GM19023 (cell line): ENCODE measurements around the gene GNG13.

Experiments used
- ATAC-seq: cut with Tn5 transposase; IDR thresholded peaks from one replicate; pipeline ENCODE4 v1.9.1; 2021; ENCODE audit warnings: mild to moderate bottlenecking, moderate library complexity; ENCODE audit not compliant: unreplicated experiment

The GNG13 gene

DNA sequence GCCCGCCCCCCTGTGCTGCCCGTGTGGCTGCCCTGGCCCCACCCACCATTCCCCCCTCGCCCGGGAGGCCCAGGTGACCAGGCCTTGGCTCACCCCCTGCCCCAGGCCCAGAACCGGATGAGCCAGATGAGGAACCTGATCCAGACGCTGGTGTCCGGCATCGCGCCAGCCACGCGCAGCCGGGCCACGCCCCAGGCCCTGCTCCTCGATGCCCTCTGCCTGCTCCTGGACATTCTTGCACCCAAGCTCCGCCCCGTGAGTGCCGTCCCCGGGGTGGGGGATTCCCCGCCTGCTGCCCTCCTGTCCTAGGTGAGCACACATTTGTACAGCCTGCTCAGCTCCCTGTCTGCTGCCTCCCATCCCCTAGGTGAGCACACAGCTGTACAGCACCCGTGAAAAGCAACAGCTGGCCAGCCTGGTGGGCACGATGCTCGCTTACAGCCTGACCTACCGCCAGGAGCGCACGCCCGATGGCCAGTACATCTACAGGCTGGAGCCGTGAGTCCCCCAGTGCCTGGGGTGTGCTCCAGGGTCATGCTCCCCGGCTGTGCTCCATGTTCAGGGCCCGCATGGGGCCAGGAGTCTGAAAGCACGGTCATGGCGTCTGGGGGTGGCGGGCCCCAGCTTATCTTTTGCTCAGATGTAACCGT, 4.8 kb downstream of the GNG13 start:
- no peak for ATAC-seq

DNA sequence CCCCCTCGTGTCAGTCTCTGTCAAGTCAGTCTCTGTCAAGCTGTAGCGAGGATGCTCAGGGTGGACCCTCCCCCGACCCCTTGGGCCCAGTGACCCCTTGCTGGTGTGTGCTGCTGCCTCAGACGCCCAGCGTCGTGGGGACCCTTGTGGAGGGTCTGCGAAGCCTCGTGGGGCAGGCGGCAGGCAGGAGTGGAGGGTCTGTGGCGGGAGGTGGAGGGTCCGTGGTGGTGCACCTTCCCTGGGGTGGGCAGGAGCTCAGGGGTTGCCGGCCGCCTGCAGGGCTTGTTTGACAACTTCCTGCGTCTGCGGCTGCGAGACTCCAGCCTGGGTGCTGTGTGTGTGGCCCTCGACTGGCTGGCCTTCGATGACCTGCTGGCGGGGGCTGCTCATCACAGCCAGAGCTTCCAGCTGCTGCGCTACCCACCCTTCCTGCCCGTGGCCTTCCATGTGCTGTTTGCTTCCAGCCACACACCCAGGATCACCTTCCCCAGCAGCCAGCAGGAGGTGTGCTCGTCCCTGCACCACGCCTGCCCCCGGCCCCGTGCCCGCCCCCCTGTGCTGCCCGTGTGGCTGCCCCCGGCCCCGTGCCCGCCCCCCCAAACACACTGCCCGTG, 5.6 kb downstream of the GNG13 start:
- no peak for ATAC-seq

DNA sequence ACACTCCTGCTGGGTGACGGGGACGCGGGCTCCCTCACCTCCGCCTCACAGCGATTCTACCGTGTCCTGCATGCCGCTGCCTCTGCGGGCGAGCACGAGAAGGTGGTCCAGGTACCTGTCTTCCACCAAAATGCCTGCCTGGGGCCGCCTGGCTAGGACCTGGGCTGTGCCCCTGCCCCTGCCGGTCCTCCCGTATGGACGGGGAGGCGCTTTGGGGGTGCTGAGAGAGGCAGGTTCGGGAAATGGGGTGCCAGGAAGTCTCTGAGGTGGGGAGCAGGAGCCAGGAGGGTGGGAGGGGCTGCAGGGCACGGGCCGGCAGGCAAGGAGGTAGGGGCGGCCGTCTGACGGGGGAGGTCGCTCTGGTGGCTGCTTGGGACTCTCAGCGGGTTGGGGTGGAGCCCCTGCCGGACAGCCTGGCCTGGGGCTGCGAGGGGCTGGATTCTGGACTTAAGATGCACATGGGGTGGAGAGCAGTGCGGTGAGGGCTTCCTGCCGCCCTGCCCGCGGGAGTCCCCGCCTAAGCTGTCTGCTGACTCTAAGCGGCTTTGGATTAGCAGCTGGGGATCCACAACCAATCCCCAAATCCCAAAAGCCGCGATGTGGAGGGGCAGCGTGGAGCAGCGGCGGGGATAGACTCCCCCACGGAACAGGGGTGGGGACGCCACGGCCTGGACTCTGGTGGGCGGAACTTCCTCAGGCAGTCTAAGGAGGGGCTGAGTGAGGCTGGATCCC, 6.3 kb downstream of the GNG13 start:
- ATAC-seq, result no peak

DNA sequence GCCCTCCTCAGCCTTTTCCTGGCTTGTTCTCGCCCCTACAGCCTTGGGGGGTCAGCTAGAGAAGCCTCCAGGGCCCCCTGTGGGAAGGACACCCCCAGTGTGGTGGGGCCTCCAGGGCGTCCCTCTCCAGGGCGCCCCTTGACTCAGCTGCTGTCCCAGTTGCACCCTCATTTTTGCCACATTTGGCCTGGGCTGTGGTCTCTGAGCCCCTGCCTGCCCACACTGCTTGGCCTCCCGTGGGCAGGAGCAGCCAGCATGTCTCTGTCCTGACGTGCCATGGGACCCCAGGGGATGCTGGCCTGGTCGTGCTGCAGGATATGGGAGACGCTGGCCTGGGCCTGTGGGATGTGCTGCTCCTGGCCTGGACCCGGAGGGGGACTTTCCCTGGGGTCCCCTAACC, 7.1 kb downstream of the GNG13 start:
- ATAC-seq, result no peak

DNA sequence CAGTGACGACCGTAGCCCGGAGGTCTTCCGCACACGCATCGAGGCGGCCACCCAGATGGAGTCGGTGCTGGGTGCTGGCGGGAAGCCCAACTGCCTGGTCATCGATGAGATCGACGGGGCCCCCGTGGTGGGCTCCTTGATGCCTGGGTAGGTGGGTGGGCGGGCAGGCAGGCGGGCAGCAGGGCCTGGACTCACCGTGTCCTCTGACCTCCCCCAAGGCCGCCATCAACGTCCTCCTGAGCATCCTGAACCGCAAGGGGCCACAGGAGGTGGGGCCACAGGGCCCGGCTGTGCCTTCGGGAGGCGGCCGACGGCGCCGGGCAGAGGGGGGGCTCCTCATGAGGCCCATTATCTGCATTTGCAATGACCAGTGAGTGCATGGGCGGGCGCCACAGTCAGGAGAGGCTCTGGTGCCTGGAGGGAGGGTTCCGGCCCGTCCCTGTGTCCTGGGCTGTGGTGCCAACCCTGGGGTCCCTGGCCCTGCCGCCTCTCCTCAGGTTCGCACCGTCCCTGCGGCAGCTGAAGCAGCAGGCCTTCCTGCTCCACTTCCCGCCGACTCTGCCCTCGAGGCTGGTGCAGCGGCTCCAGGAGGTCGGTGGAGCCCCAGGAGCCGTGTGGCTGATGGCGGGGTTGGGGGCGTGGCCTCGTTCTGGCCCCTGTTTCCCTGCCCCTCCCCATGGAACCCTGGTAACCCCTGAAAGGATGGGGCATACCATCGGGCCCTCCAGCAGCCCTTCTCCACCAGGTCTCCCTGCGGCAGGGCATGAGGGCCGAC, 8.1 kb downstream of the GNG13 start:
- no peak for ATAC-seq

DNA sequence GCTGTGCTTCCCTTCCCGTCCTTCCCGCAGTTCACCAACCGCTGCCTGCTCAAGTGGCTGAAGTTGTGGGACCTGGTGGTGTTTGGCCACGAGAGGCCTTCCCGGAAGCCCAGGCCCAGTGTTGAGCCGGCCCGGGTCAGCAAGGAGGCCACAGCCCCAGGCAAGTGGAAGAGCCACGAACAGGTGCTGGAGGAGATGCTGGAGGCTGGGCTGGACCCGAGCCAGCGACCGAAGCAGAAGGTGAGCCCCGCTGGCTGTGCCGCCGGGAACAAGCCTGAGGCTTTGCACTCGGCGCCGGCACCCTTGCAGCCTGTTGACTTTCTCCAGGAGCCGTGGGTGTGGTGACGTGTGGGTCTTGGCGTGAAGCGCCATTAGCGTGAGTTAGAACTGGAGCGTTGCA, 9.4 kb downstream of the GNG13 start:
- no peak for ATAC-seq

DNA sequence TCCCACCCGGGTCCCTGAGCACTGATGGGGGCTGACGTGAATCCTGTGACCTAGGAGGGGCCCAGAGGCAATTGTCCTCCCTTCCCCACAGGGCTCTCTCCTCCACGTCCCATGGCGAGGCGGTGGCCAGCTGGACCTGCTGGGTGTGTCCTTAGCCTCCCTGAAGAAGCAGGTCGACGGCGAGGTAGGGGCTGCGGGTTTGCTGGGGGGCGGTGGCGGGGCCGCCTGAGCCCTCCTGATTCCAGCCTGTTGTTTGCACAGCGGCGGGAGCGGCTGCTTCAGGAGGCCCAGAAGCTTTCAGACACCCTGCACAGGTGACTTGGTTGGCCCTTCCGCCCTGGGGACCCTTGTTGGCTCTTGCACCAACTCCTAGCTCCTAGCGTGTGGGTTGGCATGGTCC, 10.4 kb downstream of the GNG13 start:
- no peak for ATAC-seq

DNA sequence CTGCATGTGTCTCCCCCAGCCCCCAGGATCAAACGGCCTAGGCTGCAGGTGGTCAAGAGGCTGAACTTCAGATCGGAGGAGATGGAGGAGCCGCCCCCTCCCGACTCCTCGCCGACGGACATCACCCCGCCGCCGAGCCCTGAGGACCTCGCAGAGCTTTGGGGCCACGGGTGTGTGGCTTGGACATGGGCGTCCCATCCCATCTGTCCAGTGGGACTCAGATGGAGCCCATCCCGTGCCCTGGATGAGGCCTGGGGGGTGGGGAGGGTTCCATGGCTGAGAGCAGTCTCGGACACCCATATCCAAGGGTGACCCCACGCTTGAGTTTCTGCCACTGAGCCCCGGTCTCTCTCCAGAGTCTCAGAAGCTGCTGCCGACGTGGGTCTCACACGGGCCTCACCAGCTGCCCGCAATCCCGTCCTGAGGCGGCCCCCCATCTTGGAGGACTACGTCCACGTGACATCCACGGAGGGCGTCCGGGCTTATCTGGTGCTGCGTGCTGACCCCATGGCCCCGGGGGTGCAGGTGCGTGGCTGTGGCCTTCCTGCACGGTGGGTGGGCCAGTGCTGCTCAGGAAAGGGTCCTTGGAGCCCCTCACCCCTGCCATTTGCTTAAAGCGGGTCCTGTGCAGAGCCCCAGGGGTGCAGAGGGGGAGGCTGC, 11.2 kb downstream of the GNG13 start:
- no peak for ATAC-seq

DNA sequence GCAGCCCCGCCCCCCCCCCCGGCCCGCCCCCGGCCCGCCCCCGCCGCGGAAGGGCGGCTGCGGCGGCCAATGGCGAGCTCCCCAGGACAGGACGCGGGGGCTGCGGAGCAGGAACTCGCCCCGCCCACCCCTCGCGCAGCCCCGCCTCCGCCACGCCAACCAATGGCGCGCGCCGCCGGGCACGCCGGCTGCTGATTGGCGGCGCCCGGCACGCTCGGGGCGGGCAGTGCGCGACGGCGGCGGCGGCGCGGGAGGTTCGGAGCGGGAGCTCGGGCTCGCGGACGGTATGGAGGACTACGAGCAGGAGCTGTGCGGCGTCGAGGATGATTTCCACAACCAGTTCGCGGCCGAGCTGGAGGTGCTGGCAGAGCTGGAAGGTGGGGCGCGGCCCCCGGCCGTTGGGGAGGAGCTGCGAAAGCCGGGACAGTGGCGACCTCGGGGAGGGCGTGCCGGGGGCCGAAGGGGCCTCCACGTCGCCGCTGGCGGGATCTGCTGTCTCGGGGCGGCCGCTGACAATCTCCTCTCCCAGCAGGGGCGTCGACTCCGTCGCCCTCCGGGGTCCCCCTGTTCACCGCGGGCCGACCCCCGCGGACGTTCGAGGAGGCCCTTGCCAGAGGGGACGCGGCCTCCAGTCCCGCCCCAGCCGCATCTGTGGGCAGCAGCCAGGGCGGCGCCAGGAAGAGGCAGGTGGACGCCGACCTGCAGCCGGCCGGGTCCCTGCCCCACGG, 12.0 kb downstream of the GNG13 start, which contains the start of gene CHTF18:
Gene CHTF18, plus strand, starts transcription at position 222 of the 728 bp plus-strand sequence. Its CDS starts 65 bp downstream, at position 287.
- peak; percentile 71 for ATAC-seq

DNA sequence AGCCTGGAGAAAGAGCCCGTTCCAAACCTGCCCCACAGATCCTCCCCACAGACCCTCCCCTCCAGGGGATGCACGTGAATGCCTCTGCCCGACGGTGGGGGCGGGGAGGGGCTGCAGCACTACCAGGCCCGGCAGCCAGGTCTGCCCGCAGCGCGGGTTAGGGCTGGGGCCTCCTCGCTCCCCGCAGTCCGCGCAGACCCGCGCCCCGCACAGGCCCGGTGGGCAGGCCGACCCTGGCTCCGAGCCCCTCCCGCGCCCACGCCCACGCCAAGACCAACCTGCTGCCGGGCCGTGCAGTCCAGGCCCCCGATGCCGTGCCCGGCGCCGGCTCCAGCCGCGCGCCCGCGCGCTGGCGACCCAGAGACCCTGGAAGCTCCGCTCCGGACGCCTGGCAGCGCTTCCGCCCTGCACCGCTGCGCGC, 12.5 kb downstream of the GNG13 start, which contains the start of gene RPUSD1:
Gene RPUSD1, minus strand, starts transcription at position 404 of the 421 bp plus-strand sequence. CDS start 644 bp downstream, outside the sequence.
- ATAC-seq, result peak; percentile 22

DNA sequence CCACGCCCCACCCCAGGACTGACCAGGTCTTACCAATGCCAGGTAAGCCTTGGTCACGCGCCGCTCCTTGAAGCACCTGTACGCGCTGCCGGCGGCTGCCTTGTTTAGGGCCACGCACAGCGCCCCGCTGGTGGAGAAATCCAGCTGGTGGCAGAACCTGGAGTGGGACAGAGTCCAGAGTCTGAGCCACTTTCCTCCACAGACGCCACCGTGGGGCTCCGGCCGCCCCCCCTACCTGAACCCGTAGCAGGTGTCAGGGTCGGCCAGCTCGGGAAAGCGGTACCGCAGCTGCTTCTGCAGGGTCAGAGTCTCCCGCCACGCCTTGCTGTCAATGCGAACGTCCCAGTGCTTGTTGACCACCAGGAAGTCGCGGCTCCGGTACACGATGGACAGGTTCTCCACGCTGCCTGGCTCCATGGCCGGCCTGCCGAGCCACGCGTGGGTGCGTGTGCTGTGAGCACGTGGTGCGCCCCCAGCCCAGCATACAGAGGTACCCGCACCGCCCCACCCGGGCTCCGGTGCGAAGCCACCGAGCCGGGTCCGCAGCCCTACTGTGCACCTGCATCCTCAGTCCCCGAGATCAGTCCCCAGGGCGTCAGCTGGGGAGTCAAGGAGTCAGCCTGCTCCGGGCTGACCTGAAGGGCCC, 13.1 kb downstream of the GNG13 start:
- no peak for ATAC-seq

DNA sequence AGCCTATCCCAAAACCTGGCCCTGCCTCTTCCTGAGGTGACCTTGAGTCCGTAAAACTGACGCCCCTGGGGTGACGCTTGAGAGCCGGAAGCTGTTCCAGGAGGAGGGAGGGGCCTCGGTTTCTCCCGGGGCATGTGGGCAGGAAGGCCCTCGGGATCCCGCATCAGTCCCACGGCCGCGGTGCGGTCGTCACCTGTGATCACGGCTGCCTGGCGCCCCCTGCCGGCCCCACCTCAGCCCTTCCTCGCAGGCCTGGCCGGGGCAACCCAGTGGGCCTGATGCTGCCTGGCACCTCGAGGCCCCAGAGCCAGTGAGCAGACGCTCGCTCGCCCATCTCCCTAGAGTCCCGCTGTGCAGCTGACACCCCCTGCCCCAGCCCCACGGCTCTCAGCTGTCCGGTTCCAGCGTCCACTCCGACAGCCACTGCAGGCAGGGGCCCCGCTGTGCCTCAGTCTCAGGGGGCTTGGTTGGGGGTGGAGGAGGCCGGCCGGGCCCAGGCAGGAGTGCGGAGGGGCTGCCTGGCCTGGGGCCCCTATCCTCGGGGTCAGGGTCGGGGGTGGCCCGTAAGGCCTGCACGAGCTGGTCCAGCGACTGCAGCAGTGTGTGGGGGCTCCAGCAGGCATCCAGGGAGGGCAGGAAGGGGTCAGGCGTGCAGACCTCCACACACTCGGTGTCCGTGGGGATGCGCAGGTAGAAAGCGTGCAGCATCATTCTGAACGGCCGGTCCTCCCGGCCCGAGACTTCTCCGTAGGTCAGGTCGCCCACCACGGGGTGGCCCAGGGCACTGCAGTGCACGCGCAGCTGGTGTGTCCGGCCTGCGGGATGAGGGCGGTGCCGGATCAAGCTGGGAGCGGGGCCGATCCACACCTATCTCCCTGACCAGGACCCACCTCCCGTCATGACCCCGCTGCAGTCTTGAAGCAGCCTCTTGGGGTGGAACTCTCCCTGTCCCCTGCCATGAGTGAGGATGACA, 14.7 kb downstream of the GNG13 start:
- no peak for ATAC-seq

DNA sequence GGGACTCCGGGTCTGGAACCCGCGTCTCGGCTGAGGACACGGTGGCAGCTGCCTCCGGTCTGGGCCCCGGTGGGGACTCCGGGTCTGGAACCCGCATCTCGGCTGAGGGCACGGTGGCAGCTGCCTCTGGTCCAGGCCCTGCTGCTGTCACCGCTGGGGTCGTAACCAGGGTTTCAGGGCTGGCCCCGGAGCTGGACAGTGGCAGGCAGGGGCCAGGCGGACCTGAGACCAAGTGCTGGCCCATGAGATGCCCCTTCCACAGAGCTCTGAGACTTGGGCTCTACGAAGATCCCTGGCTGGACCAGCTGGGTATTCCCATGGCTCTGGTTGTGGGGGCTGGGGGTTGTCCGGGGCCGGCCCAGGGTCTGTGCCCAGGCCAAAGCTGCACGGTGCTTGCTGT, 16.1 kb downstream of the GNG13 start:
- ATAC-seq, result no peak

DNA sequence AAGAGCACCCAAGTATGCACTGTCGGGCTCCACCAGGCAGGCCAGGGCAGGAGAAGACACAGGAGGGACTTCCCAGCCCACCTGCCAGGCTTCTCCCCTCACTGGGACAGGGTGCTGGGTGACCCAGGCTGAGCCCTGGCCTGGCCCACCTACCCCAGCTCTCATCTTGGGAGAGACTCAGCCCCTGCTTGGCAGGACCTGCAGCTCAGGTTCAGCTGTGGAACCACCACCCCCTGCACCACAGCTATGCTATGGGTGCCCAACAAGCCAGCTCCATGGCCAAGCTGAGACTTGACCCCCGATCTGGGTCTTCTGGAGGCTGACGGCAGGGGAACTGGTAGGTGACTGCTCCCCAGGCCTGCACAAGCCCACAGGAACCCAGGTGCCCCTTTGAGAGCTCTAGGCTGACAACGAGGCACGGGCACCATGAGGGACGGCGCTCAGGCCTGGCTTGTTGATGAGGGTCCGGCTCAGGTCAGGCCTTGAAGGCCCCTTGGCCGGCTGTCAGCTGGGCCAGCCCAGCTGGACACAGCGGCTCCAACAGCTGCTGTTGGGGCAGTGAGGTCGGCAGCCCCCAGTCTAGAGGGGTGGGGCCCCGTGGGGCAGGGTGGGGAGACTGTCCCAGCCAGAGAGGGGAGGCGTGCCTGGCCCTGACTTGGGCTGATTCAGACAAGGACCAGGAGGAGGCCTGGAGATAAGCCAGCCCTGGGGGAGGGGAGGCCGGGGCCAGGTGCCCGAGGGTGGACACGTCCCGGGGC, 17.0 kb downstream of the GNG13 start:
- ATAC-seq, result no peak

DNA sequence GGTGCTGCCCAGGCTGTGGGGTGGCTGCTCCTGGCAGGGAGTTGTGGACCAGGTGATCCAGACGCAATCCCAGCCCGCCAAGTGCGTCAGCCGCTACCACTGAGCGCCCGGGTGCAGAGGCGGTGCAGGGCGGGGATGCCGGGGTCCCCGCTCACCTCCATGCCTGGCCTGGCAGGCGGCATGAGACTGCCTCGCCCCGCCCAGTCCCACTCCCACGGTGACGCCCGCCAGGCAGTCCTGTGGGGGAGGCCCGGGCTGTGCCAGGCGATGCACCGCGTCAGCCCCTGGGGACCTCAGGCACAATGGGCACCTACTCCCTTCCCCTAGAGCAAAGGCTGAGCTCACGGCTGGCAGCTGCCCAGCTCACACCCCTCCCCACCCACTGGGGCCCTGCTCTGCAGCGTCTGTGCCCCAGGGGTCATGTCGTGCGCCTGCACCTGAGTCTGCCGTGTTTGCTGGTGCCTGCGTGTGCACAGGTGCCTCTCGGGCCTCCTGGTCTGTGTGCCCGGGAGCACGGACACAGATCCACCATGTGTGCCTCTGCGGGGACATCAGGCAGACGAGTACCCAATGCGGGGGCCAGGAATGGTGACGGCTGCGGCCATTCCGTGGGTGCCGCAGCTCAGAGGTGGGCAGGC, 17.6 kb downstream of the GNG13 start:
- no peak for ATAC-seq

DNA sequence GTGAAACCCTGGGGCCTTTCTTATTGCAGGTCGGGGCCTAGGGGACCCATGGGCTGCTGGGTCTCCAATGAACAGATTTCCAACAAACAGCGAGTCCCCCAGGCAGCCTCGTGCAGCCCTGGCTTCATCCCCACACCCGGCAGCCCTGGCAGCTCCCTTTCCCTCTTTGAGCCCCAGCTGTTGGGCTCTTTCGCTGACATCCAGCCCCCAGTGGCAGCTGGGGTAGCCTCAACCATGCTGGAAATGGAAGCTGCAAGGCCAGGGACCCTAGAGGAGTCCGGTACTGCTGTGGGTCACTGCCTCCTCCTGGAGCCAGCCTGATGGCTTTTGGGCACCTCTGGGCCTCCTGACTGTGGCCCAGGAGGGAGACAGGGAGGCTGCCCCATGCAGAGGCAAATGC, 18.3 kb downstream of the GNG13 start:
- no peak for ATAC-seq

DNA sequence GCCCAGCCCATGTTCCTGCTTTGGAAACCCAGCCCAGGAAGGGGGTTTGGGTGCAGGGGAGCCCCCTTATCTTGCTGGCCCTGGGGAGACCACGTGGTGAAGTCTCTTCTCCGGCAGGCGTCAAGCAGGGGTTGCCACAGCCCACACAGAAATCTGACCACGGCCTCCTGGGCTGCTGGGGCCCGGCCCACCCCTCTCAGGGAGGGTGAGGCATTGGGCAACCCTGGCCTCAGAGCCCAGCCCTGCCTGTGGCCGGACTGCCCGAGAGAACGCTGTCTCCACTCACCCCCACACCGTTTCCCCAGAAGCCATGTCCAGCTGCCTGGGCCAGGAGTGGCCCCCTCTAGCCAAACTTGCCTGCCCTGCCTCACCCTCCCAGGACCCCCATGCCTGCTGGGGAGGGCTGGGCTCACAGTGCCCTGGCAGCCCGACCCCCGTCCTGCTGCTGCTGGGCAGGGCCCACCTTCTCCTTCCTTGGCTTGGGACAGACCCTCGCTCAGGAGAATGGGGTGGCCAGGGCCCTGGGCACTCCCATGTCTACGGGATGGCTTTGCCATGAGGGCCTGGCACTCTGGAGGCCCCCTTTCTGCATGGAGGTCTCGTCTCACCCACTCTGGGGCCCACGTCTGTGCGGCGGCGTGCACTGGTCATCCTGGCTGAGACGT, 19.1 kb downstream of the GNG13 start:
- no peak for ATAC-seq
